Right lobe of liver (tissue), 4 donors: ENCODE measurements around the gene SART1.
"Not testable (repeated sequence)": the region's sequence is repeated elsewhere in the genome, so short reads cannot be mapped to it uniquely, and the experiment has no call there.

Experiments
- POLR2A ChIP-seq: fragments of 450-650 bp; IDR thresholded peaks from one replicate; pipeline ENCODE4 v1.6.1; 2017; ENCODE audit warnings: antibody characterized with exemption, mild to moderate bottlenecking
- TF ChIP-seq, protein P1 (sequence below), 4 donors: fragments of 200-600 bp in 3 of 4; fragments of 450-650 bp in 1 of 4; IDR thresholded peaks; one replicate each; pipeline versions ENCODE4 v1.5.1 to v1.8.0; 2016 to 2022; ENCODE audit warnings: antibody characterized with exemption in 4 of 4, mild to moderate bottlenecking in 2 of 4
- donor health status: DM: no; HTN: no; CAD: no.
- donor health status: DM: no; HTN: no; CAD: no.
- donor health status: DM: no; HTN: yes; CAD: no.

DNA sequence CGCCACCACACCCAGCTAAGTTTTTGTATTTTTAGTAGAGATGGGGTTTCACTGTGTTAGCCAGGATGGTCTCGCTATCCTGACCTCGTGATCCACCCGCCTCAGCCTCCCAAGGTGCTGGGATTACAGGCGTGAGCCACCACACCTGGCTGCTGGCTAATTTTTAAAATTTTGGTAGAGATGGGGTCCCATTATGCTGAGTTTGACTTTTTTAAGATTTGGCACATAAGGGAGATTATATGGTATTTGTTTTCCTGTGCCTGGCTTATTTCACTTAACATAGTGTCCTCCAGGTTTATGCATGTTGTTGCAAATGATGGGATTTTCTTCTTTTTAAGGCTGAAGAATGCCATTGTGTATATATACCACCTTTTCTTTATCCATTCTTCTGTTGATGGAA, 10.8 kb upstream of the SART1 start:
- TF ChIP-seq, protein P1, sequence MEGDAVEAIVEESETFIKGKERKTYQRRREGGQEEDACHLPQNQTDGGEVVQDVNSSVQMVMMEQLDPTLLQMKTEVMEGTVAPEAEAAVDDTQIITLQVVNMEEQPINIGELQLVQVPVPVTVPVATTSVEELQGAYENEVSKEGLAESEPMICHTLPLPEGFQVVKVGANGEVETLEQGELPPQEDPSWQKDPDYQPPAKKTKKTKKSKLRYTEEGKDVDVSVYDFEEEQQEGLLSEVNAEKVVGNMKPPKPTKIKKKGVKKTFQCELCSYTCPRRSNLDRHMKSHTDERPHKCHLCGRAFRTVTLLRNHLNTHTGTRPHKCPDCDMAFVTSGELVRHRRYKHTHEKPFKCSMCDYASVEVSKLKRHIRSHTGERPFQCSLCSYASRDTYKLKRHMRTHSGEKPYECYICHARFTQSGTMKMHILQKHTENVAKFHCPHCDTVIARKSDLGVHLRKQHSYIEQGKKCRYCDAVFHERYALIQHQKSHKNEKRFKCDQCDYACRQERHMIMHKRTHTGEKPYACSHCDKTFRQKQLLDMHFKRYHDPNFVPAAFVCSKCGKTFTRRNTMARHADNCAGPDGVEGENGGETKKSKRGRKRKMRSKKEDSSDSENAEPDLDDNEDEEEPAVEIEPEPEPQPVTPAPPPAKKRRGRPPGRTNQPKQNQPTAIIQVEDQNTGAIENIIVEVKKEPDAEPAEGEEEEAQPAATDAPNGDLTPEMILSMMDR (IDR thresholded peaks at IDR 0.05): not testable (repeated sequence)
- not testable (repeated sequence) for TF ChIP-seq POLR2A
